ENCODE data around the gene PRELID3B.

Gene PRELID3B

DNA sequence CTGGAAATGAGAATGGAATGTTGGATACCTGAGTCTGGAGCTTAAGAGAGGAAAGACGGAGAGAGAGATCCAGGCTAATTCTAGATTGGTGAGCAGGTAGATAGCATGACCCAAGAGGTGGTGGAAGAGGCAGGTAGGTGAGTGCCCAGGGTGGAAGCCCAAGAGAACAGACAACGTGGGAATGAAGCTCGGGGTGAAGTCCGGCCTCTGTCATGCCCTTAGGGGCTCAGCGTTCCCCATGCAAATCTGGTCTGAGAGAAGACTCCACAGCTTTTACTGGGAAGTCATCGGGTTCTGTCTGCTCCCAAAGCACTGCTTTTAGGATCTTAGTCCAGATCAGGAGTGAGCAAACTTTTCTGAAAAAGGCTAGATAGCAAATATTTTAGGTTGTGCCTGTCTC is 57.9 kb downstream of the PRELID3B start:
- Histone ChIP-seq H3K79me2 (ENCODE audit: control insufficient read depth, low read length) (peaks cover 60% of the 10 kb centered on the region), H3K4me3 (ENCODE audit: low read length) (no peak overlapping the region), H3F3A (ENCODE audit: control insufficient read depth, insufficient read depth) (no peaks in the 10 kb centered on the region), H3K36me3 (ENCODE audit: control insufficient read depth, low read length) (peaks cover 52% of the 10 kb centered on the region), H3K9me2 (replicated peaks; ENCODE audit: control insufficient read depth, low read length) (no peaks in the 10 kb centered on the region), H3K4me2 (ENCODE audit: low read length) (no peak overlapping the region), H3K9me3 (ENCODE audit: control insufficient read depth, insufficient read depth, low read length) (no peaks in the 10 kb centered on the region), H3K27me3 (ENCODE audit: control insufficient read depth, low read length) (no peaks in the 10 kb centered on the region), H3K27ac (ENCODE audit: low read depth, low read length) (no peak overlapping the region), H3K4me1 (ENCODE audit: control insufficient read depth, low read length) (peaks cover 28% of the 10 kb centered on the region), H4K20me1 (ENCODE audit: control insufficient read depth, insufficient read depth, low read depth, low read length) (peaks cover 3% of the 10 kb centered on the region; the same call in 1 of the 2 replicates)
- TF ChIP-seq, protein P1, sequence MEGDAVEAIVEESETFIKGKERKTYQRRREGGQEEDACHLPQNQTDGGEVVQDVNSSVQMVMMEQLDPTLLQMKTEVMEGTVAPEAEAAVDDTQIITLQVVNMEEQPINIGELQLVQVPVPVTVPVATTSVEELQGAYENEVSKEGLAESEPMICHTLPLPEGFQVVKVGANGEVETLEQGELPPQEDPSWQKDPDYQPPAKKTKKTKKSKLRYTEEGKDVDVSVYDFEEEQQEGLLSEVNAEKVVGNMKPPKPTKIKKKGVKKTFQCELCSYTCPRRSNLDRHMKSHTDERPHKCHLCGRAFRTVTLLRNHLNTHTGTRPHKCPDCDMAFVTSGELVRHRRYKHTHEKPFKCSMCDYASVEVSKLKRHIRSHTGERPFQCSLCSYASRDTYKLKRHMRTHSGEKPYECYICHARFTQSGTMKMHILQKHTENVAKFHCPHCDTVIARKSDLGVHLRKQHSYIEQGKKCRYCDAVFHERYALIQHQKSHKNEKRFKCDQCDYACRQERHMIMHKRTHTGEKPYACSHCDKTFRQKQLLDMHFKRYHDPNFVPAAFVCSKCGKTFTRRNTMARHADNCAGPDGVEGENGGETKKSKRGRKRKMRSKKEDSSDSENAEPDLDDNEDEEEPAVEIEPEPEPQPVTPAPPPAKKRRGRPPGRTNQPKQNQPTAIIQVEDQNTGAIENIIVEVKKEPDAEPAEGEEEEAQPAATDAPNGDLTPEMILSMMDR (IDR thresholded peaks at IDR 0.05; ENCODE audit: low read depth, low read length, poor library complexity, severe bottlenecking), result no peak
- TF ChIP-seq EZH2phosphoT487 (IDR thresholded peaks at IDR 0.05; ENCODE audit: borderline replicate concordance, low read length), result no peak

Measured in DOHH2 (cell line).